Stimulated activated CD8-positive, alpha-beta memory T cell treated with anti-CD3 and anti-CD28 coated beads, Interleukin-12 subunit alpha, Interleukin-12 subunit beta, amount 100 ng/mL, for 4 hours (primary cell): ENCODE data around the gene MED13.
"Not testable (repeated sequence)": the region's sequence is repeated elsewhere in the genome, so short reads cannot be mapped to it uniquely, and the experiment has no call there.

ENCODE experiments used
- DNase-seq: peaks from one replicate; pipeline ENCODE4 v3.0.0-alpha.2; 2020; ENCODE audit warnings: low read depth

Gene MED13

DNA sequence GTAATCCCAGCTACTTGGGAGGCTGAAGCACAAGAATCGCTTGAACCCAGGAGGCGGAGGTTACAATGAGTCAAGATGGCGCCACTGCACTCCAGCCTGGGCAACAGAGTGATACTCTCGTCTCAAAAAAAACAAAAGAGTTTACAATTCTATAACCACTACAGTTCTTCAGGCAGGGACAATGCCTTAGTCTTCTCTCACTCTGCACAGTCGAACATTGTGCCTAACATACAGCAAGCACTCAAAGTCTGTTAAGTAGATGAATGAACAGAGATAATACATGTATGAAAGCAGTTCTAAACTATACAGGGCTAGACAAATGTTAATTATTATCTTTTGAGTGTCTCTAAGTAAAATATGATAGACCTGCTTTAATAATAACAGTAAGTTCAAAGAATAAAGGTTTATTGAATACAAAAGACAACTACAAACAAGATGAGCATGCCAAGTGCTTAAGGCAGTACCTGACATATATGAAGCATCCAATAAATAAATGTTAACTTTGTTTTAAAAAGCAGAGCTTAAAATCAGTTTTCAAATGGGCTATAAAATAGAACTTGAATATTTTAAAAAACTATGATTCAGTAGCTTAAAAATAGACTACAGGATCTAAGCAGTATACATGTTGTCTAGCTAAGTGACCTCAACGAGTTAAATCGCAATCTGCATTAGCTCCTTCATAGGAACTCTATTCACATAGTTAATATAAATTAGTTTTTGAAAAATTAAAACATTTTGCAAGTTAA is 156.6 kb downstream of the MED13 start:
- no peak for DNase-seq

DNA sequence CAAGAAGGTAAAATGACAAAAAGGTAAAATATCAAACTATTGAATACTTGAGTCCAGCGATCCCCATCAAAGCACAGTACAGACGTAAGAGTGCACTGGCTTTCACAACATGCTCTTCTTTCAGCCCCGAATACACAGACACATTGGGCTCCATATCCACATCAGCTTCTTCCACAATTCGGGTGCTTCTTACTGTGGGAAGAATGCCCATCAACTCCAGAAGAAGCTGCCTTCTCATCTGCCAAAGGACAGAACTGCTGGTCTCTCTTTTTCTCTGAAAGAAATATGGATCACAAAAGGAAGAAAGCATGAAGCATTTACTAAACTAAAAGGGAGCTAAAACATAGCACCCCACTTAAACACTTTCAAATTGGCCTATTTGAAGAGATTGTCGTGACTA is 157.7 kb downstream of the MED13 start:
- no peak for DNase-seq

DNA sequence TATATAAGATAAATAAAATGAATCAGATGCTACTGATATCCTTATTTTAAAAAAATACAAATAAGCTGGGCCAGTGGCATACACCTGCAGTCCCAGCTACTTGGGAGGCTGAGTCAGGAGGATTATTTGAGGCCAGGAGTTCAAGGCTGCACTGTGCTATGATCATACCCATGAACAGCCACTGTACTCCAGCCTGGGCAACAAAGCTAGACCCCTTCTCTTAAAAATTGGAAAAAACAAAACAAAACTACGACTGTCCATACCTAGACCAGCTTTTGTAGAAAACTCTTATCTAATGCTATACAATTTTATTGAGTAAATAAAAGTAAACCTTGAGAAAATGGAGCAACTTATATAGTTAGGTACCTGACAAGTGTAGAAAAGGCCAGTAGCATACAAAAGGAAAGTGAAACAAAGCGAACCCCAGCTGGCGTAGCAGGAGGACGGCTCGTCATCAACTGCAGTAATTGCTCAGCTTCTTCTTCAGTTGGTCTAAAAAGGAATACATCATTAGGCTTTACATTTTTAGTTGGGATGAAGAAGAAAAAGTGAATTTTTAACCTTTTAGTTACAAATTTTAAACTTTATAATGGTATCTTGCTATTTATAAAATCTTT is 160.9 kb downstream of the MED13 start:
- DNase-seq: no peak

DNA sequence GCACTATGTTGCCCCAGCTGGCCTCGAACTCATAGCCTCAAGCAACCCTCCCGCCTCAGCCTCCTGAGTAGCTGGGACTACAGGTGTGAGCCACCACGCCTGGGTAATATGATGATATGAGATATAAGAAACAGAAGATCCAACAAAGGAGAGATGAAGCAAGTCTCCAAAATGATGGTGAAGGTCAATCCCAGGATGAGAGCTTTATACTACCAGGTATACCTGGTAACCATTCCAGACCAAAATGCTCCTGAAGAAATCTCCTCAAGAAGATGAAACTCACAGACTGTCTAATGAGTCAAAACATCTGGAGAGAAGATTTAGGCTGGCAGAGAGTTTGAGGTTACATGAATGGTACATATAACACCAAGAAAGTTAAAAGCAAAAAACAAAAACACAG is 161.8 kb downstream of the MED13 start:
- no peak for DNase-seq

DNA sequence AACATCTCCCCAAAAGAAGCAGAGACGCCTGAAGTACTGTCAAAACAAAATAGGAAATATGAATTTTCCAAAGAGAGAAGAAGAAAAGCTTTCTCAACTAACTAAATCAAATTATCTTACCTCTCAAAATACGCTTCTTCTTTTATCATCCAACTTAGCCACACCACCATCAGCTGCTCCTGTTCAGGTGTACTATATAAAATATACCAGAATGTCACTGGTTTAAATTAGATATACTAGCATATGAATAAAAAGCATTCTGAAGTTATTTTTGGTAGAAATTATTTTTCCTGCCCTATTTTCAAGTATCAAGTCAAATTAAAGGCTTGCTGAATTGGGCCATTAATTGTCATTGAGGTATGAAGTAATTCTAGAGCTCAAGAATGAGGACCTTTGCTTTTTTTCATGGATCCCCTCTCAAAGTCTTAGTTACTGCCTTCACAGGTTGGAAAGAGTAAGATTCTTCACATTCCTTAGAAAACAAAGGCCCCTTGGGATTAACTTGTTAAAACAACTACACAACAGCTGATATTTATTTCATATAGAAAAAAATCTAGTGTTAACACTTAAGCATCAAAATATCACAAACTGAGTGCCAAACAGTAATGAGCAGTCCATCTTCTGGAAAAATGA is 167.4 kb downstream of the MED13 start:
- DNase-seq: no peak

DNA sequence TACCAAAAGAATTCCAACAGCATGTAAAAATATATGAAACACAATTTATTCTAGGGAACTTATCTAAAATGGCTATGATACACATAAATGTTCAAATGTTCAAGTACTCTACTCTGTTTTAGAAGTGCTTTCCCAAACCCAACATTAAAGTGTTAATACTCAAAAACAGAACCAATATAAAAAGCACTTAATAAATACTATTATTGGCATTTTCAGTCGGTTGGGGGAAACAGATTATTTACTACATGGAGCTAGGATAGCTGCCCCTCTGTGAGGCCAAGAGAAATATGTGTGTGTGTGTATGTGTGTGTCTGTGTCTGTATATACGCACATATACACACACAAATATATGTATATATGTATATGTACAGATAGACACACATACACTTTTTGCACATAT is 169.7 kb downstream of the MED13 start:
- DNase-seq: no peak

DNA sequence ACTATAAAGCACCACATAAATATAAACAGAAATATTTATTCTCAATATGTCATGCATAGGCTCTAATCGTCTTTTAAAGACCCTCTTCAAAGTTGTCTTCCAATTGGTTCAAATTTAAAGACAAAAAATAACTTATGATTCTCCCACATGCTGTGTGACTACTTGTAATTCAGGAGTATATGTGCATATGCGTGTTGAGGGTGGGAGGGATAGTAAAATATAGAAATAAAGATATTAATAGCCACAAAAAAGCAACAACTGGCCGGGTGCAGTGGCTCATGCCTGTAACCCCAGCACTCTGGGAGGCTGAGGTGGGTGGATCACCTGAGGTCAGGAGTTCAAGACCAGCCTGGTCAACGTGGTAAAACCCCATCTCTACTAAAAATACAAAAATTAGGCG is 170.8 kb downstream of the MED13 start:
- not testable (repeated sequence) for DNase-seq
